Amniotic epithelial cell (primary cell): ENCODE measurements around the gene MMP13.
"Not testable (repeated sequence)": the region's sequence is repeated elsewhere in the genome, so short reads cannot be mapped to it uniquely, and the experiment has no call there.

Source experiments
- DNase-seq: peaks from one replicate; pipeline ENCODE4 v3.0.0-alpha.2; 2010; ENCODE audit warnings: low read depth

Gene MMP13

DNA sequence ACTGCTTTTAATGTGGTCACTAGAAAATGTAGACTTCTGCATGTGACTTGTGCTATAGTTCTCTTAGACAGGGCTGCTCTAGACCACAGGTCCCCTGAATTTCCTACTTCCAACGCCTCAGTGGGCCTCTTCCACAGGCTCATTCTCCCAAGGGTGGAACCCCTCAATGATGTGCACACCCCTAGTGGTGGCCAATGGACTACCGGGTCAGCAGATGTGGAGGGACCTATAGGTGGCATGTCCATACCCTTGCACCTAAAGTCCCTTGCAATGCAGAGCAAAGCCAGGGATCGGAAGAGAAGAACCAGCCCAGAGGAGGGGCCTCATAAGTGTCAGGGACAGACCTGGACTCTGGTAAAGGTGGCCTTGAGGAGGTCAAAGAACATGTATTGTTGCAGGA, 20.0 kb downstream of the MMP13 start:
- DNase-seq = no peak

DNA sequence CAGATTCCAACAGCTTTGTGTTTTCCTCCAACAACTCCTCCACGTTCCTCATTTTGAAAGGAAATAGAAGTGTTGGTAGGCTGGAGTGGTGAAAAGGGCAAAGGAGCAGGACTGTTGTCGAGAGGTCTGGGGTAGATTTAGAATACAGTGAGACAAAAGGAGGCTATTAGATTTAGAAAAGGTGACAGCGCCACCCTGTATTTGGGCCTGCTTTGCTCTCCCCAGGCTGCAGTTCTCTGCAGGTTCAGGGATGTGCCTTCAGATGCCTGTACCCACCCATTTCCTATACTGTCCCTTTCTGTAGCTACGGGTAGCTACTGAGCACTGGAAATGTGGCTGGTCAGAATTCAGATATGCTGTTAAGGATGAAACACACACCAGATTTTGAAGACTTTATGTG, 20.8 kb downstream of the MMP13 start:
- DNase-seq = no peak

DNA sequence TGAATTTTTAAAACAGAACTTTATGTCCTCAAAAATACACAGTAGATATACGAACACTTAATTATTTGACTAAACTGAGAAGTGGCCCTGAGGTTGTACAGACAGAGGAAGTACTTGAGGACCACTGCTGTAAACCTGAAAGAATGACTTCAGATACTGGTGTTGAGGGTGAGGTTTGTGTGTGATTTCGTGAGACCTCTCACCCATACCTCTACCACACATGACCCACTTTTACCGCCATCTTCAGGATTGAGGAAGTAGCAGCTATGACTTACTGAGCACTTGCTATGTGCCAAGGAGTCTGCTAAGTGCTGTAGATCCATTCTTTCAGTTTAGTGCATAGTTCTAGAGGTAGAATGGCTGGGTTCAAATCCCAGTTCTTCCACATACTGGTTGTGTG, 21.9 kb downstream of the MMP13 start:
- DNase-seq = no peak

DNA sequence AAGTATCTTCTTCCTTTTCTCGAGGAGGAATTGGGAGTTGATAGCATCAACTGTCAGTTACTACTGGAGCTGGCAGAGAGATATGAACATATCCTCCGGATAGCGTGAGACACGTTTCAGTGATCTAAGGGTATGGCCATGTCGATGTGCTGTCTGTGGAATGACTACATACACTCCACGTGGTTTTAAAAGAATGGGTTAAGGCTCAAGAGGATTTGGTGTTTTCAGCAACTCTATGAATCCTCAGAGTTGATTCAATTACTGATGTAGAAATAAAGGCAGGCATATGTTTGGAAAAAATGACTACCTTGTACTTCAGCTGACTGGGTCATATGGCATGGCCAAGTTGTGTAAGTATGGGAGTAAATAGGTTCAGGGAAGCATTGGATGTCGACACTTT, 22.9 kb downstream of the MMP13 start:
- DNase-seq = peak; percentile 44

DNA sequence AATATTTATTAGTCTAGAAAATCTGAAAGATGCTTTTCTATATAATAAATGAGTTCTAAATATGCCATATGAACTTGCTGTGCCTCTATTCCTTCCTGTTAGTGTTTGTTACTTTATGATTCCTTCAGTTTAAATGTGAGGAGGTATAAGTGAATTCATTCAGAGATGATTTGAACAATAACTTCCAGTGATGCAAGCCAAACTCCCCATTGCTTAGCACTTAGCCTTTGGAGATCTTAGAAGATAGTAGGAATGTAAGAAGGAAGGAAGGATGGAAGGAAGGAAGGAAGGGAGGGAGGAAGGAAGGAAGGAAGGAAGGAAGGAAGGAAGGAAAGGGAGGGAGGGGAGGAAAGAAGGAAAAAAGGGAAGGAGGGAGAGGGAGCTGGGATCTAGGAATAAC, 25.1 kb downstream of the MMP13 start:
- DNase-seq = no peak

DNA sequence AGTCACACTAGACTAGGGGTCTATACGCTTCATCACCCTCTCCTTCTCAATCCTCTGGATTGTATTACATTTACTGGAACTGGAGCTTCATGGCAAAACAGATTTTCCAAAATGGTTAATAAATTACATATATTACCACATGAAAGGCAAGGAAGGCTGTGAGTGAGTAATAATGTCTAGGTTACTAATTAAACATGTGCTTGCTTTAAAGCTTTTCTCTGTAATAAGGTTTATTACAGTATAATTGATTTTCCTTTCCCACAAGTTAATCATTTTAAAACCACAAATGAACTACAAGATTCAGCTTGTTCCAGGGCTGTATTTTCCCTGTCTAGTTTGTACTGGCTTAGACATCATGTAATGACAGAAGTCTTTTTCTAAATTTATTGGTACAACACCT, 25.6 kb downstream of the MMP13 start:
- DNase-seq = no peak

DNA sequence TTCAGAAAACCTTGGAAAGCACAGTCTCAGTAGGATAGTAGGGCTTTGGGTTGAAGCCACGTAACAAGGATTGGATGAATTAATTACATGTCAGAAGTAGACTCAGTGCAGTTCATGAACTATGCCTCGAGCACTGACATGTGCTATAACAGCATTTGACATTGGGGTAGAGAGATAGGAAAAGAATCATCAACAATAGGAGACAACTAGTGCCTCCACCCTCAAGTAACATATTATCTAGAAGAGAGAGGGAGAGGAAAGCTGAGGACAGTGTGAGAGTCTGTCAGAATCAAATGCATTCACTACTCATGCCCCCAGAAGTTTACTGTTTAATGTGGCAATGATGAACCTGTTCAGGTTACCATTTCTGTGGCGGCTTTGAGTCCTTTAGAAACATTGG, 26.4 kb downstream of the MMP13 start:
- DNase-seq = no peak

DNA sequence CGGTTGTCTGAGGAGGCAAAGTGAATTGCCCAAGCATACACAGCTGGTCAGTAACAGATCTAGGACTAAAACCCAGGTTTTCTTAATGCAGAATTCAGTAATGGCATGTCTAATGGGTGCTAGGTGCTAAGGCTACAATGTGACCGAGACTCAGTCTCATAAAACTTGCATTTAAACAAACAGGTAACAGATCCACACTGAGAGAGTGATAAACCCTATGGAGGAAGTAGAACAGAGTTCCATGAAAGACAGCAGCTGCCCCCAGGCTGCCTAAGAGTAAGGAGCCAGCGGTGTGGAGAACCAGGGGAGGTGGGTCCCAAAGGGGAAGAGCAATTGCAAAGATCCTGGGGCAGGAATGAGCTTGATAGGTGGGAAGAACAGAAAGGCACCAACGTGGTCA, 27.3 kb downstream of the MMP13 start:
- DNase-seq = no peak

DNA sequence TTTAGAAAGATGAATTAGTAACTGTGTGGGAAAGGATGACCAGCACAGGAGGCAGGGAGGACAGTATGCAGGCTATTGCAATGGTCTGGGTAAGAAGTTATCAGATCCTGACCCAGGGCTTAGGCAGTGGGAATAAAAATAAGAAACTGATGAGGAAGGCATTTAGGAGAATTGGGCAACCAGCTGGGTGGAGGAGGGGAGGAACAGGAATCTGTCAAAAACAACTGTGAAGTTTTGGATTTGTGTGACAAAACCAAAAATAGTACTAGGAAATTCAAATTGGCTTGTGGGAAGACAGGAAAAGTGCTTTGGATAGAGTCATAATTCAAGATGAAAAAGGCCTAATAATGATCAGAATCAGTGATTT, 27.9 kb downstream of the MMP13 start:
- peak; percentile 10 for DNase-seq

DNA sequence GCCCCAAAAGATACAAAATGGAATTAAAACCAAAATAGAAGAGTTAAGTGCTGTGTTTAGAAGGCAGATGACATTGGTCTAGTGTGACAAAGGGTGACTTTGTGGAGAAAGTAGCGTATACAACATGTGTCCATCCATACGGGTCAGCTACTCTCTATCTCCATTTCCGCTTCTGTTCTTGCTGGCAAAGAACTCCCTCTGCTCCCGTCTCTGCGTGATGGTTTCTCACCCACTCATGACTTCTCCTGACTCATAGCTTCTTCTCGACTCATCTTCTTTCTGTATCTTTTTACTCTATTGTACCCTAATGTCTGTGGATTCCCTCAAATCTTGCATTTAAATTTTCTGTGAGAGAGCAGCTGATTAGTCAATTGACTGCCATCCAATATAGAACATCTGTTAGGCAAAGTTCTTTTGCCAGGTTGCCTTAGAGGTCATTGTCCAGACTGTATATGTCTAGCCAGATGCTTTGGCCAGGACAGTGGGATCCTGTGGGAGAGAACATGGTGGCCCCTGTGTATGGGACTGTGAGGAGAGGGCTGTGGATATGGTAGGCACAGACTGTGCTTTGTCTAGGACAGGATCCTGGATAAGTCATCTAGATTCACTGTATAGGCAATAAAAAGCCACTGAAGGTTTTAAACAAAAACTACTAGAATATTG, 28.4 kb downstream of the MMP13 start:
- DNase-seq = no peak

DNA sequence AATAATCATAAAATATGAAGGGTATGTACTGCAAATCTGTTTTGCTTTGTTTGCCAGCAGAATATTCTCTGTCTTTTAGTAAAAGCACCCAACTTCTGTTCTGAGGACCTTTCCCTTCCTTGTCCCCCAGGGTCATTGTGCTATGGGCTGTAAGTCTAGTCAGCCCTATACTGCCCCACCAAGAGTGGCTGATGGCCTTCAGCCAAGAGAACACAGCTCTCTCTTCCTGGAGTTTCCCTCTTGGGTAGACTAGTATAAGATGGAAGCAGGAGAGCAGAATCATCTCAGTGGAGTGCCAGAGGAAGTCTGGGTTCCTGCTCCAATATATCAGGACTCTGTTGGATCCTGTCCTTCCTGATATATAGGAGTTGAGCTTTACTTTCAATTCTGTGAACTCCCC, 29.0 kb downstream of the MMP13 start:
- DNase-seq = no peak

DNA sequence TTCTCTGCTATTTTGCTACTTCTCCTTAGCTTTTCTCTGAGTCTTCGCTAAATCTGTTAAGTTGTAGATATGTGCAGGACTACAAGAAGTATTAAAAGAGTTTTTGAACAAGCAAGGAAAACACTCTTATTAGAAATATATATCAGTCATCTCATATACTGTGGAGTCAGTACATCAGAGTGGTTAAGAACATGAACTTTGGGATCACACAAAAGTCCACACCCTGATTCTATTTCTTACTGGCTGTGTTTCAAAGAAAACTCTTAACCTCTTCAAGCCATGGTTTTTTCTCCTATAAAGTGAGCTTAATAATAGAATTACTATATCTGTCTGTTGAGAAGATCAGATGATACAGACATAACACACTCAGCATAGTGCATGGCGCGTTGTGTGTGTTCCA, 29.5 kb downstream of the MMP13 start:
- no peak for DNase-seq

DNA sequence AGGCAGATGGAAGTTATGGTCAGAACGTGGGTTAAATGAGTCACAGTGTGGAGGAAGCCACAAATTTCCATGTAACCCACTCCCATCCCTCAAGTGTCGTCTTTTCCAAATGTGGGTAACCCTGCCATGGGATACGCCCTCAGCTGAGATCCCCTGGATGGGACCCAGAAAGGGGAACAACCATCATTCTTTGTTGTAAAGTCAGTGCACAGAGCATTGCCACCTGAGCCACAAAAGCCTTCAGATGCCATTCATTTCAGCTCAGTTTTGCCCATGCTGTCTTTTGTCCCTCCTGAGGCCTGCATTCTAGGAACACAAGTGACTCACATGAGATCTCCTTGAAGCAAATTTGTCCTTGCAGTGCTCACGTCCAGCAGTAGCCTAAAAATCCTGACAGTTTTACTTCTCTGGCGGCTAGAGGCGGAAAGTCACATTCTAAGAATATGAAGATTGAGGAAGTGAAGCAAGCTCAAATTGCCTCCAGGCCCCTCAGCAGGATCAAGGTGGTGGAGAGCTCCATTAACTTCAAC, 30.6 kb downstream of the MMP13 start:
- DNase-seq = no peak

DNA sequence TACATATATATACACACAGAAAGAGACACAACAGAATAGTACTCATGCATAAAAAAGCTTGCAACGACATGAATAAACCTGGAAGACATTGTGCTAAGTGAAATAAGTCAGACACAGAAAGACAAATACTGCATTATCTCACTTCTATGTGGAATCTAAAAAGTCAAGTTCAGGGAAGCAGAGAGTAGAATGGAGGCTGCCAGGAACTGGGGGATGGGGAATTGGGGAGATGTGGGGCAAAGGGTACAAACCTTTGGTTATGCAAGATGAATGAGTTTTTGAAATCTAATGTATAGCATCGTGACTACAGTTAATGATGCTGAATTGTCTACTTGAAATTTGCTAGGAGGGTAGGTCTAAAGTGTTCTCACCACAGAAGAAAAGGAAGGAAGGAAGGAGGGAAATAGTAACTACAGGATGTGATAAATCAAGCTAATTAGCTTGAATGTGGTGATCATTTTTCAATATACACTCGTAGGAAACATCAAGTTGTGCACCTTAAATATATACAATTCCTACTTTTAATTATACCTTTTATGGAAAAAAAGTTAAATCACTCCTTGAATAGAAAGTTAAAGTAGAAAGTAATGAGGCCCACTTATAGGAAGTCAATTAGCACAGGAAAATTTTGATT, 33.8 kb downstream of the MMP13 start:
- no peak for DNase-seq

DNA sequence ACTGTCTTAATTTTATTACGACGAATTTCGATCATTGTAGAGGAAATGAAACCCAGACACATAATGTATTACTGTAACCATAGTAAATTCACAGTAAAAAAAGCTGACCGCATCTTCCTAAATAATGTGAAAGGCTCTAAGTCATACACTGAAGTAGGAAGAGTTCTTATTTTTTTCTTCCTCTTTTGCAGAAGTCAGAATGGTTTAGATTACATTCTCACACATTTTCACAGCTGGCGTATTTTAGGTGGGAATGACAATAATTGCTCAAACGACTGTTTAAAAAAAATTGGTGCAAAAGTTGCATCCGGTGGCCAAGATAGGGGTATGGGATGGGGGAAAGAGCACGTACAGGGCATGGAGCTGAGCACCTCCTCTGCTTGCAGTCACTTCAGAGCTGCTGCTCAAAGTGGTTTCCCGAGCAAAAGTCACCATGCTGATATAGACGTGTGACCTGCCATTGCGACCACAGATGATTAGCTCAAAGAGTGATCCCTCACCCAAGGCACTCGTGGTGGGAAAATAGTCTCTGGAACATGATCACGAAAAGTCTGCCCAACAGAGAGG, 35.3 kb downstream of the MMP13 start:
- DNase-seq = no peak

DNA sequence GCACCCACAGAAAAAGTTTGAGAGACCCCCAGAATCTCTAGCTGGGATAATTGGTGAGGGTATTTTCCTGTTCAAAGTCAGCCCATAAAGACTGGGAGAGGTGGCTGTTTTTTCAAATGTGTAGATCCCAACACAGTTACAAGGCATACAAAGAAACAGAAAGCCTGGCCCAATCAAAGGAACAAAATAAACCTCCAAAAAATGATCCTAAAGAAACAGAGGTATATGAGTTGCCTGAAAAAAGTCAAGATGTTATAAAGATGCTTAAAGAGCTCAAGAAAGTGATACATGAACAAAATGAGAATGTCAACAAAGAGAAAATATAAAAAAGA, 40.5 kb downstream of the MMP13 start:
- DNase-seq = no peak

DNA sequence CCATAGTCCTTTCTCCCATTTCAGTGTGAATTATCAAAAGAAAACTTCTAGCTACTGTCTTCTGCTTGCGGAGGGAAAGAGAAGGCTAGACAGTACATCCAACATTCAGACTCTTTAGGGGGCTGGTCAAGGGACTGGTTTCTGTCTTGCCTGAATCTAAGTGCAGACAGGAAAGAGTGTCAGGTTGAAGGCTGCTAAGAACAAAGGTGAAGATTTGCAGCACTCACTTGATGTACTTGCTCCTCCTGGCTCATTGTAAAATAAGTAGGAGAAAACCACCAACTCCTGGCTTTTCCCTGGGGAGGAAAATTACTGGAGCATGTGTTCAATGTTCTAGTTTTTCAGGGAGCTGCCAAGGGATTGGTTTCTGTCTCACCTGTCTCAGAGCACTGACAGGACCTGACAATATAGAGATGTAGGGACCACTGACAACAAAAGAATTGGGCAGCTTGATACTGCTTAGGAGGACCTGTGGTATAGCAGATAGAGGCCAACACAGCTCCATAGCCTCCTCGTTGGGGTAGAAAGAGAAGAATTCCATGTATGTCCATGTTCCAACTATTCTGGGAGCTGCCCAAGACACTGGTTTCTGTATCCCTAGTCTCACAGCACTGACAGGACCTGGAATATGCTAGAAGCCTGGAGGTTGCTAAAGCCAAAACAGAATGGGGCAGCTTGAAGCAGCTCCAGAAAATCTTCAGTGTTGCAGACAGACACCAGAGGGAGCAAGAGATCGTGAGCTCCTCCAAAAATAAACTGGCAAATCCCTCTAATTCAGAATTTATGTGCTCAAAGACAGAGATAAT, 41.1 kb downstream of the MMP13 start:
- DNase-seq = peak; percentile 23

DNA sequence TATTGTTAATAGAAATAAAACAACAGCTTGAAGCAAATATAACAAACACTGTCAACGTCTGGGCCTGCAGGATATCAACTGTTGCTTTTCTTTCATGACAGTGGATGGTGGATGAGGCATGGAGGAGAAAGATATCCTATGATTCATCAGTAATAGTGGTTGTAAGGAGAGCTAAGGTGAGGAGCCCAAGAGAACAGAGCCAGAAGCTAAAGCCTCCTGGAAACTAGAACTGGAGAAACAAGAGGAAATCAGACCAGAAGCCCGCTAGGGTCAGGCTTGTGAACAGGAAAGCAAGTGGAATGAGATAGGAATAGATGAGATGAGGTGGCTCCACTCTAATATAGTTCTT, 43.1 kb downstream of the MMP13 start:
- peak; percentile 21 for DNase-seq

DNA sequence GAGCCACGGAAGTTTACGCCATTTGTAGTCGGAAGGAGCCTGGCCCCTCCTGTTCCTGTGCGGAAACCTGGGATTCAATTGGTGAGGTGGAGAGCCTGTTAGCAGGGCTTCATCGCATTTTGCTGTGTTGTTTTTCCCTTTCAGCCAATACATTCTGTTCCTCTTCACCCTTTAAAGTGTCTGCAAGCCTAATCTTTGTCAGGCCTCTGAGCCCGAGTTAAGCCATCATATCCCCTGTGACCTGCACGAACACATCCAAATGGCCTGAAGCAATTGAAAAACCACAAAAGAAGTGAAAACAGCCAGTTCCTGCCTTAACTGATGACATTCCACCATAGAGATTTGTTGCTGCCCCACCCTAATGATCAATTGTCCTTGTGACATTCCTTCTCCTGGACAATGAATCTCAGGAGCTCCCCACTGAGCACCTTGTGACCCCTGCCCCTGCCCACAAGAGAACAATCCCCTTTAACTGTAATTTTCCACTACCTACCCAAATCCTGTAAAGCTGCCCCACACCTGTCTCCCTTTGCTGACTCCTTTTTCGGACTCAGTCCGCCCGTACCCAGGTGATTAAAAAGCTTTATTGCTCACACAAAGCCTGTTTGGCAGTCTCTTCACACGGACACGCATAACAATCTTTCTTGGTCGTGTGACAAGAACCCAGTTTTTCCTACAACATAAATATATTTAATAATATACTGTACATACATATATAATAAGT, 43.6 kb downstream of the MMP13 start:
- DNase-seq = no peak

DNA sequence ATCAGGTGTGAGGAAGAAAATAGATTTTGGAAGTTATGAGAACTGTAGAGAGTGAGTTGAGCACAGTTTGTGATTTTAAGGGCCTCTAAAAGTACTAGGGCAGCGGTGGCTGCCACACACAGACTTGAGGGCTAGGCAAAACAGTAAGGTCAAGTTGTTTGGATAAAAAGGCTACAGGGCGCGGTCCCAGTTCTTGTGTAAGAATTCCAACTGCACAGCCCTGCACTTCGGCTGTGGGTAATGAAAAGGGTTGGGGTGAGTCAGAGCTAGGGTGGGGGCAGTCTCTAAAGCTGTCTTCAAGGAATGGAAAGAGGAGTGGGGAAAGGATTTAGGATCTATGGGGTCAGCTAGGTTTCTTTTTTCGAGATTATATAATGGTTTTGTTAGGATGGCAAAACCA, 49.7 kb downstream of the MMP13 start:
- DNase-seq = peak; percentile 5

DNA sequence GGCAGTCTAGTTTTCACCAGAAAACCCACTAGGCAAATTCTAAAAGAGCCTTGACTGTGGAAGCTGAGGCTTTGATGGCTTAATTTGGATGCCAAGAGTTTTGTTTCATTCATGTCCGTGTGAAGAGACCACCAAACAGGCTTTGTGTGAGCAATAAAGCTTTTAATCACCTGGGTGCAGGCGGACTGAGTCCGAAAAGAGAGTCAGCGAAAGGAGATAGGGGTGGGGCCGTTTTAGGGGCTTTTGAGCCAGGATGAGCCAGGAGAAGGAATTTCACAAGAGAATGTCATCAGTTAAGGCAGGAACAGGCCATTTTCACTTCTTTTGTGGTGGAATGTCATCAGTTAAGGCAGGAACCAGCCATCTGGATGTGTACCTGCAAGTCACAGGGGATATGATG, 51.6 kb downstream of the MMP13 start:
- not testable (repeated sequence) for DNase-seq

DNA sequence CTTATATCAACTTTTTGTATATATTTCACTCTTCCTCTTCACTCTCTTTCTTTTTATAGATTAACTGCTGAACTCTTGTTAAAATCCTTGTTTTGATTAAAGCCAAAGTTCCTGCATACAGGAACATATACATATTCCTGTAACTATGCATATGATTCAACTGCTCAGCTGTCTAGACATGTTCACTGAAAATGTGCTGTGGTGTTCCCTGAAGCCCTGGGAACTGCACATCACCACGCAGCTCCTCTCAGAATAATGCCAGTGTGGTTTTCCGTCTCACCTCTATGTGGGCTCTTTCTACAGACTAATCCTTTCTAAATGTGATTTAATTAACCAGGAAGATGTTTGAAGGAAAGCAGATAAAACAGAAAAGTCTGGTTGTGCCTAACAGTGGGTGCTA, 55.2 kb downstream of the MMP13 start:
- no peak for DNase-seq
